Natural killer cell (primary cell): ENCODE data around the gene PRDM16. TPM values are rescaled to one million over a fixed set of nuclear protein-coding genes. Genes with fewer than 3 reads are reported as not detected.

Experiments
- ATAC-seq, 3 donors: fragments of 150-1000 bp in 2 of 3; fragments of 200-7000 bp in 1 of 3; cut with Tn5 transposase; 1 replicate in 1 of 3; 2 replicates in 2 of 3; pipeline ENCODE4 v1.10.0; 2021; ENCODE audit warnings: mild to moderate bottlenecking in 2 of 3, moderate library complexity in 2 of 3
- DNase-seq, 2 donors: peaks; one replicate each; pipeline versions ENCODE4 v3.0.0 to v3.0.0-alpha.2; 2013 to 2021; ENCODE audit warnings: mixed read lengths in 1 of 2
- H3K27ac ChIP-seq: one replicate; pipeline ENCODE4 v1.5.1; 2013; ENCODE audit warnings: mild to moderate bottlenecking, low read length
- H3K27me3 ChIP-seq: one replicate; pipeline ENCODE4 v1.6.1; 2013; ENCODE audit warnings: low read length; ENCODE audit not compliant: control insufficient read depth, insufficient read depth
- H3K36me3 ChIP-seq: one replicate; pipeline ENCODE4 v1.6.1; 2013; ENCODE audit warnings: low read length; ENCODE audit not compliant: control insufficient read depth, insufficient read depth
- H3K4me1 ChIP-seq: one replicate; pipeline ENCODE4 v1.6.1; 2013; ENCODE audit warnings: low read length; ENCODE audit not compliant: control insufficient read depth, insufficient read depth
- H3K4me3 ChIP-seq: one replicate; pipeline ENCODE4 v1.5.1; 2013; ENCODE audit warnings: low read length
- H3K9me3 ChIP-seq: one replicate; pipeline ENCODE4 v1.6.1; 2013; ENCODE audit warnings: low read length; ENCODE audit not compliant: control insufficient read depth, insufficient read depth
- H3K27ac Mint-ChIP-seq, 2 donors: one replicate each; pipeline ENCODE4 v1.8.0; 2022; ENCODE audit warnings: mild to moderate bottlenecking in 2 of 2, mixed read lengths in 2 of 2, moderate library complexity in 1 of 2
- H3K27me3 Mint-ChIP-seq, 2 donors: one replicate each; pipeline ENCODE4 v1.8.0; 2022; ENCODE audit warnings: low read depth in 2 of 2, mixed read lengths in 2 of 2
- H3K36me3 Mint-ChIP-seq: one replicate; pipeline ENCODE4 v1.8.0; 2022; ENCODE audit warnings: mixed read lengths
- H3K4me1 Mint-ChIP-seq, 2 donors: one replicate each; pipeline ENCODE4 v1.8.0; 2022; ENCODE audit warnings: mixed read lengths in 2 of 2
- H3K4me3 Mint-ChIP-seq: one replicate; pipeline ENCODE4 v1.8.0; 2022; ENCODE audit warnings: mild to moderate bottlenecking, moderate library complexity, mixed read lengths
- H3K9me3 Mint-ChIP-seq, 2 donors: one replicate each; pipeline ENCODE4 v1.8.0; 2022; ENCODE audit warnings: mixed read lengths in 2 of 2
- WGBS: methylation state at CpG from one replicate; pipeline ENCODE4 v1.1.7; 2013; ENCODE audit warnings: missing lambda C conversion rate; ENCODE audit not compliant: insufficient coverage; 5-methylcytosine and 5-hydroxymethylcytosine counted together
- intact Hi-C: fragments of 100-400 bp; cut with micrococcal nuclease; formaldehyde crosslinking; loops from one replicate; pipeline ENCODE4 v1.14.2; 2022
- total RNA-seq, 4 donors: library from RNA; stranded (reverse); fragments of 120-200 nt in 1 of 4; gene quantifications; one replicate each; pipeline versions ENCODE4 v1.2.3 to v1.2.4, GENCODE V29; 2013 to 2022
- TF ChIP-seq, protein P1 (sequence below): fragments of 200-600 bp; IDR thresholded peaks from one replicate; pipeline ENCODE4 v1.8.0; 2022; ENCODE audit warnings: antibody characterized with exemption

Gene PRDM16
- total RNA-seq, 3 donors from 2014 or later (not counting 1 experiment from before 2014, with no cell fraction given): 0.25 to 0.64 TPM; not detected in 1

- H3K27me3 ChIP-seq: no peaks in the 10 kb centered on the region
- ATAC-seq (no peak), DNase-seq (no peak)
- Mint-ChIP-seq H3K4me3 (no peak overlapping the region), H3K27me3 (no peaks in the 10 kb centered on the region), H3K4me1 (no peaks in the 10 kb centered on the region), H3K27ac (no peak overlapping the region), H3K36me3 (no peaks in the 10 kb centered on the region), H3K9me3 (no peaks in the 10 kb centered on the region)
- H3K4me1 ChIP-seq: no peaks in the 10 kb centered on the region
- no peaks in the 10 kb centered on the region for H3K9me3 ChIP-seq
- intact Hi-C loops: no loop called here
- H3K27ac ChIP-seq: no peak overlapping the region
- no peak overlapping the region for H3K4me3 ChIP-seq
- no peaks in the 10 kb centered on the region for H3K36me3 ChIP-seq
- TF ChIP-seq, protein P1, sequence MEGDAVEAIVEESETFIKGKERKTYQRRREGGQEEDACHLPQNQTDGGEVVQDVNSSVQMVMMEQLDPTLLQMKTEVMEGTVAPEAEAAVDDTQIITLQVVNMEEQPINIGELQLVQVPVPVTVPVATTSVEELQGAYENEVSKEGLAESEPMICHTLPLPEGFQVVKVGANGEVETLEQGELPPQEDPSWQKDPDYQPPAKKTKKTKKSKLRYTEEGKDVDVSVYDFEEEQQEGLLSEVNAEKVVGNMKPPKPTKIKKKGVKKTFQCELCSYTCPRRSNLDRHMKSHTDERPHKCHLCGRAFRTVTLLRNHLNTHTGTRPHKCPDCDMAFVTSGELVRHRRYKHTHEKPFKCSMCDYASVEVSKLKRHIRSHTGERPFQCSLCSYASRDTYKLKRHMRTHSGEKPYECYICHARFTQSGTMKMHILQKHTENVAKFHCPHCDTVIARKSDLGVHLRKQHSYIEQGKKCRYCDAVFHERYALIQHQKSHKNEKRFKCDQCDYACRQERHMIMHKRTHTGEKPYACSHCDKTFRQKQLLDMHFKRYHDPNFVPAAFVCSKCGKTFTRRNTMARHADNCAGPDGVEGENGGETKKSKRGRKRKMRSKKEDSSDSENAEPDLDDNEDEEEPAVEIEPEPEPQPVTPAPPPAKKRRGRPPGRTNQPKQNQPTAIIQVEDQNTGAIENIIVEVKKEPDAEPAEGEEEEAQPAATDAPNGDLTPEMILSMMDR: no peak
- WGBS: 84% methylated on average over 8 of the region's 10 CpGs
Observed at GRCh38 chr1:3195480-3195815, 126.4 kb downstream of the PRDM16 start.

DNA sequence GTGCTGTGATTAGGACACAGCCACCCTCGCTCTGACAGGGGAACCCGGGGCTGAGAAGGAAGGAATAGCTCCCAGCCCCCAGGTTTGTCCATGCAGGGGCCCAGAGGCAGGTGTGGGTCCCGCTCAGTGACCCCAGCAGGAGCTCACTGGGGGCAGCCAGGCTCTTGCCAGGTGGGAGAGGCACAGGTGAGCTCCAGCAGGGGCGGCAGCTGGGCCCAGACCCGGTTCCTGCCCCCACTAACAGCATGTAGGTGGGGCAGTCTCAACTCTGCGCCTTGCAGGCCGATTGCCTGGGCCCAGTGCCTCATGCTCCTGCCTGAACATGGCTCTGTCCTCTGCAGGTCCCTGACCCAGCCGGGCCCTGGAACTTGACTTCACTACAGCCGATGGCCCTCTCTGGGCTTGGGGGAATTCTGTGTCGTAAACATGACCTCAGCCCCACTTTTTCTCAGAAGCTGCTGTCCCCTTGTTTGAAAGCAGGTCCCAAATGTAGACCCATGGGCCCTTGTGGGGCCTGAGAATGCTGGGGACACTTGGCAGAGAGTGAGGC lies 127.0 kb downstream of the PRDM16 start:
- H3K36me3 ChIP-seq: no peaks in the 10 kb centered on the region
- intact Hi-C loops: no loop called here
- H3K27ac Mint-ChIP-seq: no peak overlapping the region
- TF ChIP-seq, protein P1: no peak
- H3K36me3 Mint-ChIP-seq: no peaks in the 10 kb centered on the region
- no peaks in the 10 kb centered on the region for H3K4me1 Mint-ChIP-seq
- no peak overlapping the region for H3K4me3 Mint-ChIP-seq
- H3K4me3 ChIP-seq: no peak overlapping the region
- no peak overlapping the region for H3K27ac ChIP-seq
- no peaks in the 10 kb centered on the region for H3K27me3 ChIP-seq
- DNase-seq (no peak), ATAC-seq (no peak)
- H3K27me3 Mint-ChIP-seq: no peaks in the 10 kb centered on the region
- 82% methylated on average over 10 of the region's 10 CpGs for WGBS
- H3K9me3 ChIP-seq: no peaks in the 10 kb centered on the region
- H3K4me1 ChIP-seq: no peaks in the 10 kb centered on the region
- H3K9me3 Mint-ChIP-seq: no peaks in the 10 kb centered on the region

DNA sequence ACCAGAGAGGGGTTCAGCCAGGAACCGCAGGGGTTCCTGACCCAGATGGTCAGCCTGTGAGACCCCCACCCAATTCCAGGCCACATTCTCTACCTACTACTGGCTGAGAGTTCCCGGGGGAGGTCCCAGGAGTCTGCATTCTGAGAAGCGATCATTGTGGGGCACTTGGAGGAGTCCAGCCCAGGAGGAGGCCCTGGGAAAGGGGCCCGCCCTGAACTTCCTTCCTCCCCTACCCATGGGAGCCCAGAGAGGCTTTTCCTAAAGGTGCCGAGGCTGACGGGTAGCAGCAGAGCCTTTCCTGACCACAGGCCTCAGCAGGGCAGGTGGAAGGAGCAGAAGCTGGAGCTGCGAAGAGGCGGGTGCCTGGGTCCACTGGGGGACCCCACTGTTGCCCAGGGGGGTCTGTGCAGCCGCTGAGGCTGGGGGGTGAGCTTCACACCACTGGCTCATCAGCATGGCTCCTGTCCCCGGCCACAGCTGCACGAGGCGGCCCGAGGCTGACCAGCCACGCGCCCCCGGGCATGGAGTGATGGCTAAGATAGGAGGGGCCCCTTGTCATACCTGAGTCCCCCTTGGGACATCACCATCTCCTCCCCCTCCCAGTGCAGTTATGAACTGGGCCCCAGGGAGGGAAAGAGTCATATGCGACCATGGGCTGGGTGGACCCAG lies 127.7 kb downstream of the PRDM16 start:
- Mint-ChIP-seq H3K4me3 (no peak overlapping the region), H3K4me1 (no peaks in the 10 kb centered on the region)
- TF ChIP-seq, protein P1: no peak

More for the DNA sequence above, 127.7 kb downstream of the PRDM16 start:
- Histone ChIP-seq H3K4me3 (no peak overlapping the region), H3K36me3 (no peaks in the 10 kb centered on the region), H3K4me1 (no peaks in the 10 kb centered on the region), H3K9me3 (no peaks in the 10 kb centered on the region), H3K27ac (no peak overlapping the region), H3K27me3 (no peaks in the 10 kb centered on the region)
- Mint-ChIP-seq H3K36me3 (no peaks in the 10 kb centered on the region), H3K9me3 (no peaks in the 10 kb centered on the region), H3K27ac (no peak overlapping the region), H3K27me3 (no peaks in the 10 kb centered on the region)
- intact Hi-C loops: no loop called here
- ATAC-seq: no peak
- WGBS: 68% methylated on average over 17 of the region's 17 CpGs
- DNase-seq: no peak
